ENCODE measurements around the gene KCNJ10. TPM values are rescaled to one million over a fixed set of nuclear protein-coding genes. Genes with fewer than 3 reads are reported as not detected.

Gene KCNJ10
- total and polyA plus RNA-seq, 2 of the 13 experiments (the other 11 are each of a cell fraction or from before 2014, with no cell fraction given) = 4.4 to 10.3 TPM

- TF ChIP-seq MIXL1 (CRISPR knock-in tag; IDR thresholded peaks at IDR 0.05) (0 out of 2 replicates have a peak, but pooled peaks have one; percentile 15), ZNF292 (CRISPR knock-in tag; IDR thresholded peaks at IDR 0.05; ENCODE audit: borderline replicate concordance, low read depth) (no peak), BCL3 (CRISPR knock-in tag; IDR thresholded peaks at IDR 0.05) (no peak), FOXO1 (CRISPR knock-in tag; IDR thresholded peaks at IDR 0.05) (no peak), ELF3 (CRISPR knock-in tag; IDR thresholded peaks at IDR 0.05) (0 out of 2 replicates have a peak, but pooled peaks have one; percentile 46), ZNF503 (CRISPR knock-in tag; IDR thresholded peaks at IDR 0.05) (0 out of 2 replicates have a peak, but pooled peaks have one; percentile 55), CENPX (CRISPR knock-in tag; IDR thresholded peaks at IDR 0.05) (no peak), RFX5 (IDR thresholded peaks at IDR 0.05; ENCODE audit: low read depth, low read length) (no peak), ZNF431 (CRISPR knock-in tag; IDR thresholded peaks at IDR 0.05; ENCODE audit: borderline replicate concordance, low read depth) (no peak), ZBTB46 (CRISPR knock-in tag; IDR thresholded peaks at IDR 0.05; ENCODE audit: borderline replicate concordance) (no peak), ATF4 (CRISPR knock-in tag; IDR thresholded peaks at IDR 0.05) (no peak), HMGXB3 (CRISPR knock-in tag; IDR thresholded peaks at IDR 0.05; ENCODE audit: borderline replicate concordance) (no peak), ZNF513 (CRISPR knock-in tag; conservative IDR thresholded peaks at IDR 0.05) (no peak), ZNF891 (CRISPR knock-in tag; IDR thresholded peaks at IDR 0.05) (no peak), ETS1 (CRISPR knock-in tag; IDR thresholded peaks at IDR 0.05) (no peak)
These were observed 31.2 kb upstream of the KCNJ10 start (continued) for GRCh38 chr1:160101037-160101716.

Measured in HepG2 (cell line).